DOHH2 (cell line): ENCODE results near the gene ARRB1.

Experiments
- H3F3A ChIP-seq: fragments of 200-600 bp; sonication (generic), shearing (Covaris generic); 2 replicates; pipeline ENCODE4 v1.6.0; 2016; ENCODE audit warnings: antibody characterized with exemption, mild to moderate bottlenecking; ENCODE audit not compliant: control insufficient read depth, insufficient read depth
- H3K27ac ChIP-seq: fragments of 200-600 bp; sonication (generic); 2 replicates; pipeline ENCODE4 v1.5.1; 2014; ENCODE audit warnings: low read depth, mild to moderate bottlenecking, low read length, moderate library complexity
- H3K27me3 ChIP-seq: fragments of 200-600 bp; sonication (generic); 2 replicates; pipeline ENCODE4 v1.6.1; 2014; ENCODE audit warnings: mild to moderate bottlenecking, low read length, mixed read lengths; ENCODE audit not compliant: control insufficient read depth
- H3K36me3 ChIP-seq: fragments of 200-600 bp; sonication (generic); 2 replicates; pipeline ENCODE4 v1.6.1; 2014; ENCODE audit warnings: mild to moderate bottlenecking, low read length, moderate library complexity, mixed read lengths; ENCODE audit not compliant: control insufficient read depth
- H3K4me1 ChIP-seq: fragments of 200-600 bp; sonication (generic); 2 replicates; pipeline ENCODE4 v1.6.1; 2014; ENCODE audit warnings: mild to moderate bottlenecking, low read length, mixed read lengths; ENCODE audit not compliant: control insufficient read depth
- H3K4me2 ChIP-seq: fragments of 200-600 bp; sonication (generic); 2 replicates; pipeline ENCODE4 v1.6.0; 2014; ENCODE audit warnings: mild to moderate bottlenecking, low read length, moderate library complexity
- H3K4me3 ChIP-seq: fragments of 200-600 bp; sonication (generic); 2 replicates; pipeline ENCODE4 v1.5.1; 2014; ENCODE audit warnings: mild to moderate bottlenecking, low read length, mixed read lengths
- H3K79me2 ChIP-seq: fragments of 200-600 bp; sonication (generic); 2 replicates; pipeline ENCODE4 v1.6.1; 2014; ENCODE audit warnings: mild to moderate bottlenecking, low read length, mixed read lengths; ENCODE audit not compliant: control insufficient read depth
- H3K9me2 ChIP-seq: fragments of 200-600 bp; sonication (generic); replicated peaks from 2 replicates; pipeline ENCODE4 v1.6.1; 2014; ENCODE audit warnings: mild to moderate bottlenecking, low read length, mixed read lengths; ENCODE audit not compliant: control insufficient read depth
- H3K9me3 ChIP-seq: fragments of 200-600 bp; sonication (generic); 2 replicates; pipeline ENCODE4 v1.6.1; 2014; ENCODE audit warnings: antibody characterized with exemption, low read length, mixed read lengths; ENCODE audit not compliant: control insufficient read depth, insufficient read depth
- H4K20me1 ChIP-seq: fragments of 200-600 bp; sonication (generic); 2 replicates; pipeline ENCODE4 v1.6.0; 2014; ENCODE audit warnings: low read depth, mild to moderate bottlenecking, antibody characterized with exemption, low read length, moderate library complexity; ENCODE audit not compliant: control insufficient read depth, insufficient read depth
- CTCF ChIP-seq: fragments of 200-600 bp; sonication (generic); IDR thresholded peaks from one replicate; pipeline ENCODE4 v1.5.1; 2014; ENCODE audit warnings: antibody characterized with exemption, mild to moderate bottlenecking, low read depth, low read length; ENCODE audit not compliant: poor library complexity, severe bottlenecking
- EZH2phosphoT487 ChIP-seq: fragments of 200-600 bp; sonication (generic); IDR thresholded peaks from 2 replicates; pipeline ENCODE4 v1.6.1; 2017; ENCODE audit warnings: borderline replicate concordance, mild to moderate bottlenecking, antibody characterized with exemption, low read length, moderate library complexity, mixed read lengths

The ARRB1 gene

DNA sequence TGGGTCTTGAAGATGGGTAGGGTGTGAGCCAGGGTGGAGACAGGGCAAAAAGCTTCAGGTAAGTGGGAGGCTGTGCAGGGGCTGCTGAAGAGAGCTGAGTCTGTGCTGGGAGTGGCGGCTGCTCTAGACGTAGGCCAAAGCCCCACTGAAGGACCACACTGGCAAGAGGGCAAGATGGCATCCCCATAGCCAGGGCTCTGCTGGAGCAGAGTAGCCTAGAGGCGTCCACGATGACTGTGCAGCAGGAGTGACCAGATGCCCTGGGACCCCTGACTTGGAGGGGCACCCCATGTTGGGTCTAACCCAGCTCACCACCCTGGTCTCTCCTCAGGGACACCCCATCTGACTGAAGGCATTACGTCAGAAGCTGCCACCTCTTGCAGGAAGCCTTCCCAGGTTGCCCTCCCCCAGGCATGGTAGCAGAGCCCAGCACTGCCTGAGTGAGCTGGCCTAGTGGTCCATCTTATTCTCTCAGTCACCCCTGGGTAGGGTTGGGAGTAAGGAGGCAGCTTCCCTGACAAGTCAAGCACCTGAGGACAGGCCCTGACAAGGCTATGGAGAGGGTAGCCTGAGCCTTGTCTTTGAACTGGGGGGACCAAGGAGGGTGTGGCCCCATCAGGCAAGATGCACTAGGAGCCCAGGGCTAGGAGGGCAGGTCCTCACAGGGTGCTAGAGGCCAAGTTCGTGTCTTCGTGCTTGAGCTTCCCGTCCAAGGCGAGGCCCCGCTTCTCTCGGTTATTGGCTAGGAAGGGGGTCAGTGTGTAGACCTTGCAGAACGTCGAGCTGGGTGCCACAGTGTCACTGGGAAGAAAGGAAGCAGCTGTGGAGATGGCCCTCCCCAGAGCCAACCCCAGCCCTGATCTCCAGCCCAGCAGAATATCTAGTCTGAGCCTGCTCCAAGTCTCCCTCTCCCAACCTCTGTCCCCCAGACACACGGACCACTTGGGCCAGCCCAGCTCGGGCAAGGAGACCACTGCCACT lies 77.8 kb downstream of the ARRB1 start:
- Histone ChIP-seq H3K27me3 (peaks cover 3% of the 10 kb centered on the region; the same call in 1 of the 2 replicates), H4K20me1 (no peaks in the 10 kb centered on the region), H3K79me2 (no peaks in the 10 kb centered on the region), H3K36me3 (no peaks in the 10 kb centered on the region), H3F3A (no peaks in the 10 kb centered on the region), H3K4me3 (no peak overlapping the region), H3K4me2 (no peak overlapping the region), H3K27ac (no peak overlapping the region), H3K9me3 (no peaks in the 10 kb centered on the region), H3K9me2 (no peaks in the 10 kb centered on the region), H3K4me1 (no peaks in the 10 kb centered on the region)
- TF ChIP-seq EZH2phosphoT487 (no peak), CTCF (no peak)

- no peak overlapping the region for H3K27ac ChIP-seq
- no peaks in the 10 kb centered on the region for H3F3A ChIP-seq
- H3K4me2 ChIP-seq, result no peak overlapping the region
- no peaks in the 10 kb centered on the region for H3K9me2 ChIP-seq
- H4K20me1 ChIP-seq, result no peaks in the 10 kb centered on the region
- H3K4me3 ChIP-seq, result no peak overlapping the region
- no peaks in the 10 kb centered on the region for H3K4me1 ChIP-seq
- H3K9me3 ChIP-seq, result no peaks in the 10 kb centered on the region
- TF ChIP-seq EZH2phosphoT487 (no peak), CTCF (no peak)
- H3K36me3 ChIP-seq, result no peaks in the 10 kb centered on the region
- H3K27me3 ChIP-seq, result peaks cover 3% of the 10 kb centered on the region; the same call in 1 of the 2 replicates
- H3K79me2 ChIP-seq, result no peaks in the 10 kb centered on the region
Observed at GRCh38 chr11:75272821-75273301, 78.6 kb downstream of the ARRB1 start.

- Histone ChIP-seq H3K27ac (no peak overlapping the region), H4K20me1 (no peaks in the 10 kb centered on the region), H3K4me1 (no peaks in the 10 kb centered on the region), H3K79me2 (no peaks in the 10 kb centered on the region), H3K4me2 (no peak overlapping the region), H3K4me3 (no peak overlapping the region), H3F3A (no peaks in the 10 kb centered on the region), H3K9me2 (no peaks in the 10 kb centered on the region), H3K9me3 (no peaks in the 10 kb centered on the region), H3K27me3 (peaks cover 3% of the 10 kb centered on the region; the same call in 1 of the 2 replicates), H3K36me3 (no peaks in the 10 kb centered on the region)
- no peak for TF ChIP-seq CTCF
- TF ChIP-seq EZH2phosphoT487, result no peak
Observed at GRCh38 chr11:75272391-75272790, 79.1 kb downstream of the ARRB1 start.
